Activated CD4-positive, alpha-beta T cell treated with anti-CD3 and anti-CD28 coated beads, Interleukin-2, amount 10 ng/mL, durations not matched to agents 7 days and 5 days (primary cell): ENCODE data around the gene DCPS. TPM values are rescaled to one million over a fixed set of nuclear protein-coding genes. Genes with fewer than 3 reads are reported as not detected.
"Not testable (repeated sequence)": the region's sequence is repeated elsewhere in the genome, so short reads cannot be mapped to it uniquely, and the experiment has no call there.

Experiments used
- CTCF ChIA-PET: fragments of 350-600 bp; sonication (Branson Sonifier 250); formaldehyde crosslinking; loops from one replicate; lab custom pipeline; 2021; ENCODE audit warnings: antibody characterized with exemption; lab: Charles Lee
- POLR2A ChIA-PET: fragments of 350-600 bp; sonication (Branson Sonifier 250); formaldehyde crosslinking; loops from one replicate; lab custom pipeline; 2021; ENCODE audit warnings: antibody characterized with exemption; lab: Charles Lee
- DNase-seq: peaks from one replicate; pipeline ENCODE4 v3.0.0-alpha.2; 2020
- H3K27ac Mint-ChIP-seq: one replicate; pipeline ENCODE4 v1.8.0; 2021; ENCODE audit warnings: mild to moderate bottlenecking, moderate library complexity, mixed read lengths
- H3K27me3 Mint-ChIP-seq: one replicate; pipeline ENCODE4 v1.8.0; 2021; ENCODE audit warnings: mixed read lengths
- H3K36me3 Mint-ChIP-seq: one replicate; pipeline ENCODE4 v1.8.0; 2021; ENCODE audit warnings: low read depth, mixed read lengths
- H3K4me1 Mint-ChIP-seq: one replicate; pipeline ENCODE4 v1.8.0; 2021; ENCODE audit warnings: mixed read lengths
- H3K4me3 Mint-ChIP-seq: one replicate; pipeline ENCODE4 v1.8.0; 2021; ENCODE audit warnings: mild to moderate bottlenecking, moderate library complexity, mixed read lengths
- H3K9me3 Mint-ChIP-seq: one replicate; pipeline ENCODE4 v1.8.0; 2021; ENCODE audit warnings: mixed read lengths
- total RNA-seq, 2 experiments: library from RNA; stranded (reverse); gene quantifications; one replicate each; pipeline ENCODE4 v1.2.3, GENCODE V29; 2021

DCPS gene
- total RNA-seq, 2 experiments from 2014 or later: 33.1 to 33.5 TPM

DNA sequence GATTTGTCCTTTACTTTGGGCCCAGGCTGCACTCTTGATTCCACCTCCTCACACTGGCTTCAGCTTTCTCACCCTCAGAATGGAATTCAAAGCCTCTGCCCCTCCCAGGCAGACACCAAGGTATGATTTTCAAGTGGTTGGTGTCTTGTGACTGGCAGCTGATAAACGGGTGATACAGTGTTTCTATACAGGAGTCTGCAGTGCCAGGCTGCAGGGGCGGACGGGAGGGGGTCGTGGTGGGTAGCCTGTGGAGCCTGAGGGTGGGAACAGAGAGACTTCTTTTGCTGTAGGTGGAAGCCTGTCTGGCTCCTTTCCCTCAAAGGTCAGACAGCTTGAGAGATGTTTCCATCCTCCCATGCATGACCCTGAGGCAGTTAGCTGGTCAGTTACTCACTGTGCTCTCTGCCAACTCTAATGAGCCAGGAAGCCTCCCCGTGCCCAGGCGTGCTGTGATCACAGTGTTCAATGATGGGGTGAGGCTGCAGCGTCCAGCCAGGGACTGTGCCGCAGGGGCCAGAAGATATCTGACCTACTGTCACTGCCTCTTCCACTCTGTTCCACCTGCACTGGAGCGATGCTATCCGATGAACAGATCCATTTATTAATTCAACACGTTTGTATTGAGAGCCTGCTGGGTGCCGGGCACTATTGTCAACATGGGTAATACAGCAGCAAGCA lies 69.7 kb downstream of the DCPS start:
- H3K4me3 Mint-ChIP-seq, H3K27ac Mint-ChIP-seq: not testable (repeated sequence)
- POLR2A ChIA-PET: interaction anchor here (0.7 kb wide), 1 partner anchor 19 kb away, joined by 3 read pairs; no protein-coding TSS in a partner anchor

DNA sequence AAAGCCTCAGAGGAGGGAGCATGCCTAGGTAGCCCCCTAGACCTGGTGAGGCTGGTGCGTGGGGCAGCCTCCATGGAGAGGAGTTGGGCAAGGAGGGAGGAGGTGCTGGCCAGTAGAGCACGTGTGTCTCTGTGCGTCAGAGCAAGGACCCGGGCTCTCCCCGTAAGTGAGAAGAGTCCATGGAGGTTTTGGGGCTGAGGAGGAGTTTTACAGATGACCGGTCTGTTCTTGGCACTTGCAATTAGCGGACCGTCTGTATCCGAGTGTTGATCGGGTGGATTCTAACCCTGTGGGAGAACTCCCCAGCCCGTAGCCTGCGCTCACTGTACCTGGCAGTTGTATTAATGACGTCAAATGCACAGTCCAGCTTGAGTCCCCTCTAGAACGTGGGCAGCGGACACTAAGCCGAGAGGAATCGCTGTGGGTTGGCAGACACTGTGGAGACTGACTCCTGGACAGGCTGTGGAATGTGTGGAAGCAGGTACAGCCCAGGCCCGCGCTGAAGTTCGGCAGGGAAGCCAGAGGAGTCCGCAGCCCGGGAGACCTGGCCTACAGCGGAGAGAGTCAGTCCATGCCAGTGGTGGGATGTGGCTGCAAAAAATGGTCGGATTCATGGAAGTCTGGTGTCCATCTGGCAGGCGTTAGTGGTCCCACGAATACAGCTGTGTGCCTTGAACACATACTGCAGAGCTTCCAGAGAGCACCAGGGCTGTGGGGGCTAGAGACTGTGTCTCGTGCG lies 70.9 kb downstream of the DCPS start:
- H3K9me3 Mint-ChIP-seq, H3K27ac Mint-ChIP-seq, DNase-seq, POLR2A ChIA-PET, H3K27me3 Mint-ChIP-seq, H3K4me1 Mint-ChIP-seq, H3K4me3 Mint-ChIP-seq, H3K36me3 Mint-ChIP-seq: not testable (repeated sequence)
- CTCF ChIA-PET: interaction anchor here (0.7 kb wide), 1 partner anchor 605 kb away, joined by 3 read pairs; no protein-coding TSS in a partner anchor

More for the DNA sequence above, 69.7 kb downstream of the DCPS start:
- H3K36me3 Mint-ChIP-seq, H3K9me3 Mint-ChIP-seq, H3K27me3 Mint-ChIP-seq, H3K4me1 Mint-ChIP-seq, CTCF ChIA-PET, DNase-seq: not testable (repeated sequence)

DNA sequence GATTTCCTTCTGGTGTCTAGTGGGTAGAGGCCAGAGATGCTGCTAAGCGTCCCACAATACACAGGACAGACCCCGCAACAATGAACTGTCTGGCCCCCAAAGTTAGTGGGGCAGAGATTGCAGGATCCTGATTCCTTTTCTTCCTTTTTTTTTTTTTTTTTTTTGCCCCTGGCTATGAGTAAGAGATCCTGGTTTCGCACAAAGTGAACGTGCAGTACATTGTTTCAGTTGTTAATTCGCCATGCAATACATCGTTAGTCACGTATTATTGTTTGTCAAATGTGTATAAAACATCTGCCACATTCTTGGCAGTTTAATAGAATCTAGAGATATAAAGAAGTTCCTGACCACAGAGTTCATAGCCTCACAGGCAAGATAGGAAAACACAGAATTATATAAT lies 71.9 kb downstream of the DCPS start:
- CTCF ChIA-PET: no interaction called here
- Mint-ChIP-seq H3K27ac (no peak overlapping the region), H3K36me3 (no peaks in the 10 kb centered on the region), H3K4me3 (no peak overlapping the region), H3K4me1 (no peaks in the 10 kb centered on the region), H3K27me3 (no peaks in the 10 kb centered on the region), H3K9me3 (no peaks in the 10 kb centered on the region)
- POLR2A ChIA-PET: no interaction called here
- no peak for DNase-seq

DNA sequence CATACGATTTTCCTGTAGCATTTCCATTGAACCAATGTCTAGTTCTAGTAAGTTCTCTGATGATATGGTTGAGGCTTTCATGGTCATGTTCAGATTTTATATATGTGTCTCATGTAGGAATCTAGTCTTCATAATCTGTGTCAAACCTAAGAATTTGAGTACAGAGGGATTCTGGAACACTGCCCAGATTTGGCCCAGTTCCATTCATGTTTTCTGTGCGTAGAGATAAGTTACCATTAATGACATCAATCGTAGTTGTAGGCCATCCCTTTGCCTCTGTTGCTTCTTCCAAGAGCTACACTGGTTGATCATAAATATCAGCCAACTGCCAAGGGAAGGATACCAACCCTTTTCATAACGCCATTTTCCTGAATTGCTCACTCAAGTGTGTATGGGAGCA lies 74.9 kb downstream of the DCPS start:
- CTCF ChIA-PET: interaction anchor here (1.4 kb wide), 1 partner anchor 8 kb away, joined by 3 read pairs; no protein-coding TSS in a partner anchor
- no peaks in the 10 kb centered on the region for H3K9me3 Mint-ChIP-seq
- POLR2A ChIA-PET: no interaction called here
- no peak for DNase-seq
- no peaks in the 10 kb centered on the region for H3K36me3 Mint-ChIP-seq
- no peak overlapping the region for H3K4me3 Mint-ChIP-seq
- no peaks in the 10 kb centered on the region for H3K4me1 Mint-ChIP-seq
- no peak overlapping the region for H3K27ac Mint-ChIP-seq
- no peaks in the 10 kb centered on the region for H3K27me3 Mint-ChIP-seq

DNA sequence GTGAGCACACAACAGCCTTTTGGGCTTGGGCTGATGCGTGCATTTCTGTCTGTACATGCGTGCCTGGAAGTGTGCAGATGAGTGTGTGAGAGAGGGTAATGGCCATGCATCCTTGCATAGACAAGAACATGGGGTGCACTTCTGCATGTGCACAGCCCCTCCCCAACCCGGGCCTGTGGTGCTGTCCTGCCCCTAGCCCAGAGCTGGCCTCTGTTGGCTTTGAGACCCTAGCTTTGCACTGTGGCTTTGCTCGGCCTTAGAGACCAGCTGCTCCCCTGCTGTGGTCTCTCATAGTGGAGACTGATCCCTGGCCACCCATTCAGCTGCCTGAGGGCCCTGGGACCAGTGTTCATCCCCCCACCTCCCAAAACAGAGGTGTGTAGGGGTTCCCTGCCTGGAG lies 77.0 kb downstream of the DCPS start:
- H3K36me3 Mint-ChIP-seq: no peaks in the 10 kb centered on the region
- H3K9me3 Mint-ChIP-seq: no peaks in the 10 kb centered on the region
- ChIA-PET CTCF (interaction anchor here (0.8 kb wide), 1 partner anchor 67 kb away, joined by 3 read pairs; no protein-coding TSS in a partner anchor), POLR2A (no interaction called here)
- no peak overlapping the region for H3K27ac Mint-ChIP-seq
- H3K27me3 Mint-ChIP-seq: no peaks in the 10 kb centered on the region
- H3K4me1 Mint-ChIP-seq: no peaks in the 10 kb centered on the region
- DNase-seq: no peak
- H3K4me3 Mint-ChIP-seq: no peak overlapping the region

DNA sequence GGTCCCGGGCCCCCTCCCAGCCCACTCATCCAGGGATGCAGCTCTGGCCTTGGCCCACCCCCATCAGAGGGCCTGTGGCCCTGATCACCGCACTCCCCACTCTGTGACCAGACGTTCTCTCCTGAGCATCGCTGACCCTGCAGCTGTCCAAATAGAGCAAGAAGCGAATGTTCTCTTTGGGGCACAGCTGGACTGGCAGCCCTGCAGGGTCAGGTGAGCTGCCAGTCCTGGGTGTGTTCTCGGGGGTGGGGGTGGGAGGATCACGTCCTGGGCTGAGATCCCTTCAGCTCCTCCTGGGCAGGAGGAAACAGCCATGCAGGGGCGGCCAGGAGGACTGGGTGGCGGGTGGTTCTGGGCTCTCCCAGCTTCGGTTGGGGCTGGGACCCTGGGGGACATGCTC lies 78.1 kb downstream of the DCPS start:
- H3K27ac Mint-ChIP-seq, H3K27me3 Mint-ChIP-seq, H3K36me3 Mint-ChIP-seq, H3K4me3 Mint-ChIP-seq, DNase-seq, H3K4me1 Mint-ChIP-seq, POLR2A ChIA-PET, CTCF ChIA-PET, H3K9me3 Mint-ChIP-seq: not testable (repeated sequence)

DNA sequence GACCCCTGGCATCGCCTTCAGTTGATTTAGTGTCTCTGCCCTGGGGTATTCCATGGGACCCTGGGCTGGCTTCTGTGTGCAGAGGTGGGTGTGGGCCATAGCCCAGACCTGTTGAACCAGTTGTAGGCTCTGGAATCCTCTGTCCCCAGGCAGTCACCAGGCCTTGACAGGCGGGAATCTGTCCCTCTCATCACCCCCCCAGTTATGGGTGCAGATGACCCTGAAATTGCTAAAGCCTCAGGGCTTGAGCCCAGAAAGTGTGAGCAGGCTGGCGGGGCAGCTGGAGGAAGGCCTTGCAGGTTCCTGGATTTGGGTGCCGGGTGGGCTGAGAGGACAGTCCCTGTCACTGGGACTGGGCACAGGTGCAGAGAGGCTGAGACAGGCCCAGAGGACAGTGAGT lies 78.8 kb downstream of the DCPS start:
- H3K36me3 Mint-ChIP-seq, POLR2A ChIA-PET, H3K9me3 Mint-ChIP-seq, H3K27me3 Mint-ChIP-seq, DNase-seq, H3K4me1 Mint-ChIP-seq, H3K27ac Mint-ChIP-seq, H3K4me3 Mint-ChIP-seq, CTCF ChIA-PET: not testable (repeated sequence)

DNA sequence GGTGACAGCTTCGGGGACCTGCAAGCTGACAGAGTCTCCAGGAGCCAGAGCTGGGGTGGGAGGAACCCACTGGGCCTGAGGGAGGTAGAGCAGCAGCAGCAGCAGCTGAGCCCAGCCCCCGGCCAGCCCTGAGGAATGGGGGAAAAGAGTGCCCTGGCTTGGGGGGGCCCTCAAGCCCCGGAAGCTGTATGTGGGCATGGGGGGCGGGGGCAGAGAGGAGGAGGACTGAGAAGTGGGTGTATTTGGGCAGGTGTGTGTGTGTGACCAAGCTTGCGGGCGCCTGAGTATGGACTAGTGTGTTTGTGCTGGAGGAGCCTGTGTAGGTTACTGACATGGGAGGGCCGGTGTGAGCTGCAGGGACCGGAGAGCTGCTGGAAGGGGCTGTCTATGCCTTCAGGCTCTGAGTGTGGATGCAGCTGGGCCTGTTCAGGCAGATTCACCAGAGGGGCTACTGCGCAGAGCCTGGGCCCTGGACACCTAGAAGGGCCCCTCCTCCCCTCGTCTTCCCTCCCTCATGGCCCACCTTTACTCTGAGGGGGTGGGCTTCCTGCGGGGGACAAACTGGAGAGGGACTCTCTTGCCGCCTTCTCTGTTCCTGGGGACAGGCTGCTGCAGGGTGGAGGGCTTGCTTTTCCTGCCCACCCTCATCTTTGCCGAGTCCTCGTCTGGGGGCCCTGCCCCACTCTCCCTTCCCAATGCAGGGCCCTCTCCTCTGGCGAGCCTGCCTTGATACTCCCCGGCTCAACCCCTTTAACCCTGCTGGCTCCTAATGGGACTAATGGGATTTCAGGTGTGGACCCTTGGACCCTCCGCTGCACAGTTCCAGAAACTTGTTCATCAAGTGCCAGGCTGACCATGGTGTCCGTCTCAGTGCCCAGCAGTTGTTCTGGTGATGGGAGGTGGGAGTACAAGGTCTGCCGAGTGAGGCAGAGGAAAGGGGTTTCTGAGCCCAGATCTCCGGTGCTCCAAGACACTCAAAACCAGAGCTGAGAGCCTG lies 79.8 kb downstream of the DCPS start:
- H3K9me3 Mint-ChIP-seq: no peaks in the 10 kb centered on the region
- H3K27ac Mint-ChIP-seq: no peak overlapping the region
- no peak overlapping the region for H3K4me3 Mint-ChIP-seq
- CTCF ChIA-PET: no interaction called here
- no peaks in the 10 kb centered on the region for H3K36me3 Mint-ChIP-seq
- no peak for DNase-seq
- no peaks in the 10 kb centered on the region for H3K27me3 Mint-ChIP-seq
- POLR2A ChIA-PET: no interaction called here
- peaks cover 5% of the 10 kb centered on the region for H3K4me1 Mint-ChIP-seq

DNA sequence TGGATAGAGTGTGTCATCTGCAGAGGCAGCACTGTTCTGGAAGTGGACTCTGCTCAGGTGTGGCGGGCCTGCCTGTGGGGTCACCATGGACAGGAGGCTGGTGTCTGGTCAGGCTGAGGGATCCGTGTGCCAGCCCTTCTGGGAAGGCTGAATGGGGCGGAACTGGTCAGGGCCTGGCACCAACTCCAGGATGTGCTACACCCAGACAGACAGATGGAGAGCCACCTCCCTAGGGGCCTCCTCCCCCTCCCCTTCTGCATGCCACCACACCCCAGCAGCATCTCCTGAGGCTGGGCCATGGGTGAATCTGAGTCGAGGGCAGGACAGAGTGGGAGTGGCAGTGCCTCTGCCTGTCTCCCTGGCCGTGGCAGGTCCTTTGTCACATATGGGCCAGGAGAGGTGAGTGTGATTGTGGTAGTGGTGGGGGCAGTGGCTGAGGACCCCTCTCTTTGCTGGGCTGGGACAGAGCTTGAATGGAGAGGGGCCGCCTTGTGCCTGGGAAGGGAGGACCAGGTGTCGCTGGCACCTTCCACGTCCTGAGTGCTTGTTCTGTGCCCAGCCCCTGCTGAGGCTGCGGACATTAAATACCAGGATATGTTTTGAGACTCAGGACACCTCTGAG lies 80.7 kb downstream of the DCPS start:
- H3K4me1 Mint-ChIP-seq: peaks cover 5% of the 10 kb centered on the region
- no peaks in the 10 kb centered on the region for H3K36me3 Mint-ChIP-seq
- no peak overlapping the region for H3K27ac Mint-ChIP-seq
- H3K9me3 Mint-ChIP-seq: no peaks in the 10 kb centered on the region
- no peak overlapping the region for H3K4me3 Mint-ChIP-seq
- H3K27me3 Mint-ChIP-seq: no peaks in the 10 kb centered on the region
- DNase-seq: no peak
- CTCF ChIA-PET: no interaction called here
- POLR2A ChIA-PET: no interaction called here

DNA sequence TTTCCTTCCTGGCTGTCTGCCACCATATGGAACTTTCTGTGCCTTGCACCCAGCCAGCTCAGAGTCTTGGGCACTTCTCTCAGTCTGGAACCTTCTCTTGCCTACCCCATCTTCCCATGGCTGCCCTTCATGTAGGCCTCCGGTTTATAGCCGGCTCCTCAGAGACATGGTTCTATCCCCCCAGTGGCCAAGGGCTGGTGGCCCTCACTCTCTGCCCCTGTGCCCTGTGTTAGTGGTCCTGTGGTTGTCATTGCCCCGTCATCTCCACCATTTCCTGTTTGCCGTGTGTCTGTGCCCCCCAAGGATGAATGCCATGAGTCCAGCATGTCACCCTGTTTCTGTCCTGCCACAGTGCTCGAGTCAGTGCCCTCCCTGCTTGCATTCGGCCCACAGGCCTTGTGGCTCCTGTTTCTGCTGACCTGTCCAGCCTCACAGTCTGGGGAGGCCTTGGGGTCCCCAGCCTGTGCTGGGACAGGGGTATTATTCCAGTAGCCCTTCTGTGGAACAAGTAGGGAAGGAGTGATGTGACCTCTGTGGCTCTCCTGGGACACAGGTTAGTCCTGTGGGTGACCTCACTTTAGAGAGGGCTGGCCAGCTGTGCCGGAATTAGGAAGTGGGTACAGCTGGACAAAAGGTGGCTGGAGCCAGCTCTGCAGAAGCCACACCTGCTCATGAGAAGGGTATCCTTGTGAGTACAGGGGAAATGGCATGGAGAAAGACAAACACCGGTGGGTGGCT lies 82.3 kb downstream of the DCPS start:
- ChIA-PET CTCF (no interaction called here), POLR2A (no interaction called here)
- H3K4me1 Mint-ChIP-seq: peaks cover 5% of the 10 kb centered on the region
- H3K9me3 Mint-ChIP-seq: no peaks in the 10 kb centered on the region
- no peaks in the 10 kb centered on the region for H3K36me3 Mint-ChIP-seq
- DNase-seq: no peak
- H3K4me3 Mint-ChIP-seq: no peak overlapping the region
- no peaks in the 10 kb centered on the region for H3K27me3 Mint-ChIP-seq
- no peak overlapping the region for H3K27ac Mint-ChIP-seq

DNA sequence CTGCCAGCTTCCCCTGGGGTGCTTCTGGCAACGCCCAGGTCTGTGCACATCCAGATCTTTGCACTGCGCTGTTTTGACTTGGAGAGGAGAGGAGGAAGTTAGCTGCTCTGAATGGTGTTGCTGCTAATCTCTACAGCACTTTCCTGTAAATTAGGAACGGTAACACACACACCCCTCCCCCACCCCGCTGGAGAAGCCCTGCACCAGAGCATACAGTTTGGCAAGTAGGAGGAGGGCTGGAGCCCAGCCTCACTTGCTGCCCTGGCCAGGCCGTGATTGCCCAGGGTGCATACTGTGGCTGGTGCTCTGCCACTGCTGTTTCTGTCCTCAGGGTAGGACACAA lies 82.8 kb downstream of the DCPS start:
- CTCF ChIA-PET, H3K36me3 Mint-ChIP-seq, H3K9me3 Mint-ChIP-seq, H3K27me3 Mint-ChIP-seq, H3K27ac Mint-ChIP-seq, DNase-seq, H3K4me3 Mint-ChIP-seq, POLR2A ChIA-PET, H3K4me1 Mint-ChIP-seq: not testable (repeated sequence)

DNA sequence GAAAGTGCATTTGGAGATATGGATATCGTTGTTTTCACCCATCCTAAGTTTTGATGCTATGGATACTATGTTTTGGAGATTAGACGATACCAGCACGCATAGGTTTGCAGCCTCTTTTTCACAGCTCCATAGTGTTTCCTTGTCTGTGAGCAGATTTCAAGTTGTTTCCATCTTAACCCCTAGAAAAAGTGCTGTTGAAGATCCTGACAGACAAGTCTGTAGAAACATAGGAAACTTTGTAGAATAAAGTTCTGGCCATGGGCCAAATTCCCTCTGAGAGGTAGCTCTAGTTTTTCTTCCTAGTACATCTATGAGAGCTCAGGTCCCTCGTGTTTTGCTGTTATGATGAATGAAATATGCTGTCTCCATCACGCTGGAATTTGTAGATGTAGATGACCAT lies 84.0 kb downstream of the DCPS start:
- no peak for DNase-seq
- Mint-ChIP-seq H3K9me3 (no peaks in the 10 kb centered on the region), H3K27ac (no peak overlapping the region), H3K36me3 (no peaks in the 10 kb centered on the region), H3K4me3 (no peak overlapping the region), H3K4me1 (peaks cover 8% of the 10 kb centered on the region), H3K27me3 (no peaks in the 10 kb centered on the region)
- CTCF ChIA-PET: no interaction called here
- POLR2A ChIA-PET: no interaction called here
